ENCODE measurements around the gene IFNA1. TPM values are rescaled to one million over a fixed set of nuclear protein-coding genes. Genes with fewer than 3 reads are reported as not detected.

The IFNA1 gene
- total RNA-seq: not detected in 2 replicates

DNA sequence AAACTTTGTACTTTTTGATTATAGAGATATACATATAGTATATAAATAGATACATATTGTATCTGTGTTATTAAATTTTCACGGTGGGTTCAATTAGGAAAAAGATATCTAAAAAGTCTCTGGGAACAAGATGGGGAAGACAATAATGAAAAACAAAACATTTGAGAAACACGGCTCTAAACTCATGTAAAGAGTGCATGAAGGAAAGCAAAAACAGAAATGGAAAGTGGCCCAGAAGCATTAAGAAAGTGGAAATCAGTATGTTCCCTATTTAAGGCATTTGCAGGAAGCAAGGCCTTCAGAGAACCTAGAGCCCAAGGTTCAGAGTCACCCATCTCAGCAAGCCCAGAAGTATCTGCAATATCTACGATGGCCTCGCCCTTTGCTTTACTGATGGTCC lies at the start of gene IFNA1:
Gene IFNA1, plus strand, starts transcription at position 301 of the 400 bp plus-strand sequence. Its CDS starts 69 bp downstream, at position 370.

GRCh38 chr9:21408817-21409216 lies 31.4 kb upstream of the IFNA1 start, which contains the start of gene IFNA8:
Gene IFNA8 (plus strand): TSS chr9:21409117. CDS start chr9:21409177, 60 bp downstream.

DNA sequence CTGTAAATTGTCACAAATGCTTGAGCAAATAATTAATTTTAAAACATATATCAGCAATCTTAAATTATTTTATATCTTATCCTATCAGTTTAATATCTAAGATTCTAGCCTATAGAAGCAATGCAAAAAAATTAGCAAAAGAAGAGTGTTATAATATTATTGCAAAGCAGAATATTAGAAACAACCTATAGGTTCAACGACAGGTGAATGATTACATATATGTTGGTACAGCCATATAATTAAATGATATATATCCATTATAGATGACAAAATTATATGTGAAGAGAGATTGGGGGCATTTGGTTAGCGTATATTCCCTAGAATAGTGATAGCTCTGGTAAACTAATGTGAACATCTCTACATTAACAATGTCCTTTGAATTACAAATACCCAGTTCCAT lies 42.0 kb downstream of the IFNA1 start, which contains the start of gene IFNE:
Gene IFNE, minus strand, starts transcription at position 101 of the 400 bp plus-strand sequence. CDS start 619 bp downstream, outside the sequence.

Other genes with a start within 250 kb of the IFNA1 start
- not detected in 2 replicates for gene IFNA7, start 238.2 kb upstream of the IFNA1 start, total RNA-seq
- gene IFNA10, start 233.3 kb upstream of the IFNA1 start, total RNA-seq: not detected in 2 replicates
- gene IFNA16, start 223.1 kb upstream of the IFNA1 start, total RNA-seq: not detected in 2 replicates
- not detected in 2 replicates for gene IFNA17, start 212.2 kb upstream of the IFNA1 start, total RNA-seq
- gene IFNA14, start 200.4 kb upstream of the IFNA1 start, total RNA-seq: not detected in 2 replicates
- 0.09 TPM in 1 of 2 replicates, not detected in the other for gene IFNA5, start 135.1 kb upstream of the IFNA1 start, total RNA-seq
- 32.2 and 38.3 TPM in 2 replicates for gene KLHL9, start 105.0 kb upstream of the IFNA1 start, total RNA-seq
- gene IFNA6, start 89.6 kb upstream of the IFNA1 start, total RNA-seq: not detected in 2 replicates
- not detected in 2 replicates for gene IFNA13, start 72.4 kb upstream of the IFNA1 start, total RNA-seq
- not detected in 2 replicates for gene IFNA2, start 55.0 kb upstream of the IFNA1 start, total RNA-seq
- gene IFNA8, start 31.3 kb upstream of the IFNA1 start, total RNA-seq: not detected in 2 replicates
- 0.99 and 2.1 TPM in 2 replicates for gene IFNE, start 41.9 kb downstream of the IFNA1 start, total RNA-seq

All from endothelial cell of coronary artery (primary cell).